SU-DHL-6 (cell line): Measurements from ENCODE around the gene HIGD2B.
"Not testable (repeated sequence)": the region's sequence is repeated elsewhere in the genome, so short reads cannot be mapped to it uniquely, and the experiment has no call there.

Experiments
- EZH2phosphoT487 ChIP-seq: fragments of 200-600 bp; sonication (generic), shearing (Covaris generic); conservative IDR thresholded peaks from 2 replicates; pipeline ENCODE4 v1.6.1; 2018; ENCODE audit warnings: mild to moderate bottlenecking, antibody characterized with exemption, low read length, moderate library complexity, mixed read lengths
- TF ChIP-seq, protein P1 (sequence below): fragments of 200-600 bp; sonication (generic); IDR thresholded peaks from one replicate; pipeline ENCODE4 v1.5.1; 2017; ENCODE audit warnings: antibody characterized with exemption, mild to moderate bottlenecking, low read length, moderate library complexity; ENCODE audit not compliant: insufficient read depth, poor library complexity, severe bottlenecking

DNA sequence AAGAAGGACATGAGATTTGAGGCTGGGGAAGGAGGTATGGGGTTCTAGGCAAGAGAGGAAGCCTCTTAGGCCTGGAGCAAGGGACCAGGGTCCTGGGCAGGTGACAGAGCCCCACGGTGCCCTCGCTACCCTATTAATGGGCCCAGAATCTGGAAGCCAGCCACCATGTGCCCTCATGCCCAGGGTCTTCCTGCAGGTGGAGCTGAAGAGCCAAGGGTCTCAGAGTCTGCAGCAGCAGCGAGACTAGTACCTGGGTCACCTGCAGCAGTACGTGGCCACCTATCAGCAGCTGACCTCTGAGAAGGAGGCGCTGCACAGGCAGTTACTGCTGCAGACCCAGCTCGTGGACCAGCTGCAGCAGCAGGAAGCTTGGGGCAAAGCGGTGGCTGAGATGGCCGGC, 22.1 kb downstream of the HIGD2B start:
- TF ChIP-seq, protein P1, sequence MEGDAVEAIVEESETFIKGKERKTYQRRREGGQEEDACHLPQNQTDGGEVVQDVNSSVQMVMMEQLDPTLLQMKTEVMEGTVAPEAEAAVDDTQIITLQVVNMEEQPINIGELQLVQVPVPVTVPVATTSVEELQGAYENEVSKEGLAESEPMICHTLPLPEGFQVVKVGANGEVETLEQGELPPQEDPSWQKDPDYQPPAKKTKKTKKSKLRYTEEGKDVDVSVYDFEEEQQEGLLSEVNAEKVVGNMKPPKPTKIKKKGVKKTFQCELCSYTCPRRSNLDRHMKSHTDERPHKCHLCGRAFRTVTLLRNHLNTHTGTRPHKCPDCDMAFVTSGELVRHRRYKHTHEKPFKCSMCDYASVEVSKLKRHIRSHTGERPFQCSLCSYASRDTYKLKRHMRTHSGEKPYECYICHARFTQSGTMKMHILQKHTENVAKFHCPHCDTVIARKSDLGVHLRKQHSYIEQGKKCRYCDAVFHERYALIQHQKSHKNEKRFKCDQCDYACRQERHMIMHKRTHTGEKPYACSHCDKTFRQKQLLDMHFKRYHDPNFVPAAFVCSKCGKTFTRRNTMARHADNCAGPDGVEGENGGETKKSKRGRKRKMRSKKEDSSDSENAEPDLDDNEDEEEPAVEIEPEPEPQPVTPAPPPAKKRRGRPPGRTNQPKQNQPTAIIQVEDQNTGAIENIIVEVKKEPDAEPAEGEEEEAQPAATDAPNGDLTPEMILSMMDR: not testable (repeated sequence)
- not testable (repeated sequence) for TF ChIP-seq EZH2phosphoT487
